HCT116 (cell line): ENCODE results near the gene TMEM98. TPM values are rescaled to one million over a fixed set of nuclear protein-coding genes. Genes with fewer than 3 reads are reported as not detected.

Experiments
- ATAC-seq: fragments of 200-7000 bp; cut with Tn5 transposase; 2 replicates; pipeline ENCODE4 v1.9.1; 2020; ENCODE audit warnings: mild to moderate bottlenecking, moderate library complexity
- BruUV-seq: library from RNA; stranded (reverse); fragments of 400-500 nt; replicated peaks from 2 replicates; lab custom pipeline; 2021; lab: Mats Ljungman, UMichigan
- CTCF ChIA-PET: fragments of 300-600 bp; sonication (Branson Sonifier 250); formaldehyde crosslinking; loops from one replicate; lab custom pipeline; 2021; ENCODE audit warnings: antibody characterized with exemption; lab: Charles Lee
- POLR2A ChIA-PET: fragments of 300-600, 350-600 bp; sonication (Branson Sonifier 250); formaldehyde crosslinking; loops from one replicate; lab custom pipeline; 2021; ENCODE audit warnings: antibody characterized with exemption; lab: Charles Lee
- RAD21 ChIA-PET, 2 experiments: fragments of 300-600 bp; sonication (Branson Sonifier 250); formaldehyde crosslinking; loops; one replicate each; lab custom pipeline; 2023; ENCODE audit warnings: low total read pairs in 2 of 2; ENCODE audit not compliant: uncharacterized antibody in 2 of 2, unreplicated experiment in 2 of 2, low non-redundant PET in 1 of 2; lab: Charles Lee
- DNase-seq: peaks from one replicate; pipeline ENCODE4 v3.0.0-alpha.2; 2010; ENCODE audit warnings: low read depth, low spot score
- H2AFZ ChIP-seq: fragments of 200-600 bp; shearing (Covaris generic), sonication (generic); 2 replicates; pipeline ENCODE4 v1.6.1; 2017; ENCODE audit warnings: low read depth, mixed run types, mixed read lengths, antibody characterized with exemption, low read length; ENCODE audit not compliant: poor library complexity, severe bottlenecking
- H3K27ac ChIP-seq: 2 replicates; pipeline ENCODE4 v1.5.1; 2012; ENCODE audit warnings: low read depth, low read length
- H3K27me3 ChIP-seq: fragments of 200-600 bp; sonication (generic); 2 replicates; pipeline ENCODE4 v1.6.1; 2016; ENCODE audit warnings: mixed run types, low read length, mixed read lengths; ENCODE audit not compliant: insufficient read depth
- H3K36me3 ChIP-seq, 2 experiments: fragments of 200-500 bp in 1 of 2; fragments of 200-600 bp in 1 of 2; sonication (Bioruptor generic) in 1 of 2; sonication (generic) in 1 of 2; 2 replicates each; pipeline versions ENCODE4 v1.5.1 to v1.6.1; 2014 to 2016; ENCODE audit warnings: low read length in 2 of 2, inconsistent platforms in 1 of 2, mixed read lengths in 1 of 2, mixed run types in 1 of 2; ENCODE audit not compliant: insufficient read depth in 2 of 2, control insufficient read depth in 1 of 2
- H3K4me1 ChIP-seq, 2 experiments: fragments of 200-600 bp in 1 of 2; sonication (generic) in 1 of 2; 2 replicates each; pipeline versions ENCODE4 v1.5.1 to v1.6.1; 2012 to 2017; ENCODE audit warnings: low read length in 2 of 2, inconsistent platforms in 1 of 2, mild to moderate bottlenecking in 1 of 2, mixed read lengths in 1 of 2, mixed run types in 1 of 2, moderate library complexity in 1 of 2; ENCODE audit not compliant: insufficient read depth in 2 of 2, control insufficient read depth in 1 of 2
- H3K4me2 ChIP-seq: fragments of 200-600 bp; sonication (generic); 2 replicates; pipeline ENCODE4 v1.6.1; 2017; ENCODE audit warnings: mixed run types, low read length, mixed read lengths
- H3K4me3 ChIP-seq, 2 experiments: fragments of 200-600 bp in 1 of 2; sonication (generic) in 1 of 2; replicated peaks in 1 of 2; 2 replicates each; pipeline ENCODE4 v1.5.1; 2011 to 2016; ENCODE audit warnings: low read length in 2 of 2, control low read depth in 1 of 2, low read depth in 1 of 2, mild to moderate bottlenecking in 1 of 2, mixed read lengths in 1 of 2, mixed run types in 1 of 2
- H3K79me2 ChIP-seq: fragments of 200-600 bp; sonication (generic); 2 replicates; pipeline ENCODE4 v1.6.1; 2017; ENCODE audit warnings: mild to moderate bottlenecking, mixed run types, low read length, moderate library complexity, mixed read lengths; ENCODE audit not compliant: insufficient read depth
- H3K9ac ChIP-seq: fragments of 200-600 bp; sonication (generic); 2 replicates; pipeline ENCODE4 v1.6.1; 2016; ENCODE audit warnings: low read length, mixed read lengths
- H3K9me2 ChIP-seq: fragments of 200-600 bp; sonication (generic), shearing (Covaris generic); 2 replicates; pipeline ENCODE4 v1.6.1; 2017; ENCODE audit warnings: mixed run types, mild to moderate bottlenecking, moderate library complexity; ENCODE audit not compliant: insufficient read depth
- H3K9me3 ChIP-seq, 2 experiments: fragments of 200-500 bp in 1 of 2; fragments of 200-600 bp in 1 of 2; sonication (Bioruptor generic) in 1 of 2; sonication (generic) in 1 of 2; 2 replicates each; pipeline ENCODE4 v1.6.1; 2014 to 2017; ENCODE audit warnings: low read length in 2 of 2, mixed read lengths in 2 of 2, inconsistent platforms in 1 of 2, low read depth in 1 of 2, mild to moderate bottlenecking in 1 of 2, mixed run types in 1 of 2, moderate library complexity in 1 of 2; ENCODE audit not compliant: control insufficient read depth in 1 of 2, insufficient read depth in 1 of 2
- H4K20me1 ChIP-seq: fragments of 200-600 bp; sonication (generic), shearing (Covaris generic); 2 replicates; pipeline ENCODE4 v1.6.1; 2017; ENCODE audit warnings: mixed run types, mild to moderate bottlenecking, moderate library complexity; ENCODE audit not compliant: insufficient read depth
- ATF3 ChIP-seq: IDR thresholded peaks from 2 replicates; pipeline ENCODE4 v1.6.1; 2012
- CBX3 ChIP-seq: IDR thresholded peaks from 2 replicates; pipeline ENCODE4 v1.6.1; 2012; ENCODE audit warnings: low read depth
- CTCF ChIP-seq, 3 experiments: fragments of 200-600 bp in 1 of 3; sonication (generic) in 1 of 3; IDR thresholded peaks in 2 of 3; conservative IDR thresholded peaks in 1 of 3; 2 replicates each; pipeline ENCODE4 v1.5.1; 2012 to 2017; ENCODE audit warnings: low read depth in 2 of 3, low read length in 2 of 3, antibody characterized with exemption in 1 of 3, borderline replicate concordance in 1 of 3, control low read depth in 1 of 3, mild to moderate bottlenecking in 1 of 3, mixed read lengths in 1 of 3, mixed run types in 1 of 3, moderate library complexity in 1 of 3; ENCODE audit not compliant: insufficient read depth in 1 of 3
- EGR1 ChIP-seq: IDR thresholded peaks from 2 replicates; pipeline ENCODE4 v1.6.1; 2012; ENCODE audit warnings: low read depth
- EZH2phosphoT487 ChIP-seq: fragments of 200-600 bp; IDR thresholded peaks from 2 replicates; pipeline ENCODE4 v1.6.1; 2018; ENCODE audit warnings: antibody characterized with exemption, borderline replicate concordance
- POLR2AphosphoS5 ChIP-seq: IDR thresholded peaks from 2 replicates; pipeline ENCODE4 v1.6.1; 2011; ENCODE audit warnings: mild to moderate bottlenecking, low read depth, low read length, moderate library complexity
- REST ChIP-seq: IDR thresholded peaks from 2 replicates; pipeline ENCODE4 v1.6.1; 2012; ENCODE audit warnings: low read depth
- SP1 ChIP-seq: IDR thresholded peaks from 2 replicates; pipeline ENCODE4 v1.6.1; 2012; ENCODE audit warnings: low read depth
- TCF7L2 ChIP-seq: IDR thresholded peaks from 2 replicates; pipeline ENCODE4 v1.7.0; 2011; ENCODE audit warnings: borderline replicate concordance, inconsistent platforms; ENCODE audit not compliant: insufficient read depth, insufficient read length; ENCODE audit errors: extremely low read depth
- YY1 ChIP-seq: IDR thresholded peaks from 2 replicates; pipeline ENCODE4 v1.6.1; 2011; ENCODE audit warnings: low read length, low read depth, moderate library complexity, mild to moderate bottlenecking; ENCODE audit not compliant: insufficient replicate concordance; ENCODE audit errors: extremely low read depth
- intact Hi-C: fragments of 100-400 bp; cut with micrococcal nuclease; formaldehyde crosslinking; loops from 2 replicates; pipeline ENCODE4 v1.10.0; 2022
- total RNA-seq: library from RNA; stranded (reverse); gene quantifications from one replicate; pipeline ENCODE4 v1.2.1, GENCODE V29; 2021; ENCODE audit not compliant: unreplicated experiment

TMEM98 gene
- total RNA-seq, 1 experiment from 2014 or later = 29.3 TPM

- Histone ChIP-seq H3K4me3 (no peak overlapping the region), H3K9me3 (no peaks in the 10 kb centered on the region), H4K20me1 (no peaks in the 10 kb centered on the region), H3K4me2 (no peak overlapping the region), H2AFZ (no peak overlapping the region), H3K9me2 (no peaks in the 10 kb centered on the region), H3K4me1 (no peaks in the 10 kb centered on the region), H3K27ac (no peak overlapping the region), H3K36me3 (no peaks in the 10 kb centered on the region), H3K27me3 (no peaks in the 10 kb centered on the region; the same call in 1 of the 2 replicates), H3K79me2 (no peaks in the 10 kb centered on the region), H3K9ac (no peak overlapping the region)
- no peak for DNase-seq
- TF ChIP-seq REST = no peak
- intact Hi-C loops = no loop called here
- CTCF ChIA-PET = interaction anchor here (1.5 kb wide), 1 partner anchor 27 kb away, joined by 4 read pairs; no protein-coding TSS in a partner anchor
- POLR2A ChIA-PET = no interaction called here
- no TSS peak for BruUV-seq
- no peak for ATAC-seq
- RAD21 ChIA-PET = no interaction called here
These were observed 43.2 kb downstream of the TMEM98 start for GRCh38 chr17:32971171-32971570.

GRCh38 chr17:32976131-32976530, 48.2 kb downstream of the TMEM98 start:
- Histone ChIP-seq H3K9me3 (0 out of 4 replicates have a peak, but pooled peaks cover 0 to 1% of the 10 kb centered on the region in 2 experiments), H2AFZ (no peak overlapping the region), H3K9me2 (no peaks in the 10 kb centered on the region), H3K27ac (no peak overlapping the region), H3K4me2 (no peak overlapping the region), H3K4me3 (no peak overlapping the region), H3K79me2 (no peaks in the 10 kb centered on the region), H3K36me3 (no peaks in the 10 kb centered on the region), H4K20me1 (no peaks in the 10 kb centered on the region), H3K9ac (no peak overlapping the region), H3K4me1 (no peaks in the 10 kb centered on the region), H3K27me3 (no peaks in the 10 kb centered on the region; the same call in 1 of the 2 replicates)
- no peak for DNase-seq
- ATAC-seq = no peak
- RAD21 ChIA-PET = no interaction called here
- CTCF ChIA-PET = interaction anchor here (1.3 kb wide), 1 partner anchor 193 kb away, joined by 3 read pairs; no protein-coding TSS in a partner anchor
- POLR2A ChIA-PET = no interaction called here
- intact Hi-C loops = no loop called here
- BruUV-seq = no TSS peak
- TF ChIP-seq SP1 (no peak), EGR1 (no peak), TCF7L2 (no peak), POLR2AphosphoS5 (no peak), YY1 (no peak), EZH2phosphoT487 (no peak), CTCF (IDR thresholded peaks at IDR 0.05 in 2 of 3, conservative IDR thresholded peaks at IDR 0.05 in 1 of 3; ENCODE audit: borderline replicate concordance in 1 of 3, insufficient read depth in 1 of 3, low read depth in 2 of 3, low read length in 2 of 3) (no peak), CBX3 (no peak), ATF3 (no peak)
